Measurements from ENCODE around the gene ADA. TPM values are rescaled to one million over a fixed set of nuclear protein-coding genes. Genes with fewer than 3 reads are reported as not detected.
"Not testable (repeated sequence)": the region's sequence is repeated elsewhere in the genome, so short reads cannot be mapped to it uniquely, and the experiment has no call there.

The ADA gene
- polyA plus RNA-seq, 3 donors, result 6.3 to 7.0 (median 6.3) TPM

DNA sequence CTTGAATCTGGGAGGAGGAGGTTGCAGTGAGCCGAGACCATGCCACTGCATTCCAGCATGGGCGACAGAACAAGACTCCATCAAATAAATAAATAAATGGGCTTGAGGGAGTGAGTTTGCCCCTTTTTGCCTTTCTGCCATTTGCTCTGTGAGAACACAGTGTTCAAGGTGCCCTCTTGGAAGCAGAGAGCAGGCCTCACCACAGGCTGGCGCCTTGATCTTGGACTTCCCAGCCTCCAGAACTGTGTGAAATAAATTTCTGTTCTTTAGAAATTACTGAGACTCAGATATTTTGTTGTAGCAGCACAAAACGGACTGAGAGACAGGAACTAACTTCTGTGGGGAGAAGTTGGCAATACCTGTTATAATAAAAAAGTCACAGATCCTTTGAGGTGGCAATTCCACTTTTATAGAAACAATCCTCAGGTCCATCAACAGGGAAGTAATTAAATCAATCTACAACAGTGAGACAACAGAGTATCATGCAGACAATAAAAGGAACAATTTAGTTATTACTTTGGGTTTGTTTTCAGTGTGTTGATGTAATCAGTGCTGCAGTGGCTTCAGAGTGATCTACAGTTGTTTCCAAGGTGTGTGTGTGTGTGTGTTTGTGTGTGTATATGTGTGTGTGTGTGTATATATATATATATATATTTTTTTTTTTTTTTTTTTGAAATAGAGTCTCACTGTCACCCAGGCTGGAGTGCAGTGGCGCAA lies 44.6 kb downstream of the ADA start:
- no peak for DNase-seq (ENCODE audit: low read depth in 3 of 3, low spot score in 2 of 3)

DNA sequence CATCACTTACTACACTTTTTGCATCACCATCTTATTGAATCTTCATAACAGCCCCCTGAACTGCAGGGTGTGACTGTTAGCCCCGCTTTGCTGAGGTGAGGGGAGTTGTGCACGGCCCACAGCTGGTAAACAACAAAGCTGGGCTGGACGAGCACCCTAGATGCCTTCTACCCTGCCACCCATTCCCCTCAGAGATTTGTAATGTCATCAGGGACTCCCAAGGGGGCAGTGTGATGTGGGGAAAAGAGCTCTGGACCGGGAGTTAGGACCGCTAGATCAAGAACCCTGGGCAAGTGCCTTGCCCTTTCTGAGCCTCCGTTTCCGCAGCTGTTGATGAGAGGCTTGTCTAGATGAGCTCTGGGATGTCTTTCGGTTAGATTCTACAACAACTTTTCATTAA lies 48.2 kb downstream of the ADA start:
- no peak for DNase-seq (ENCODE audit: low read depth in 3 of 3, low spot score in 2 of 3)

- DNase-seq (ENCODE audit: low read depth in 3 of 3, low spot score in 2 of 3), result peak in 2 of 3 donors; percentile 33 to 64
These were observed 49.7 kb downstream of the ADA start for GRCh38 chr20:44601801-44602204.

- DNase-seq (ENCODE audit: low read depth in 3 of 3, low spot score in 2 of 3), result no peak
These were observed 50.2 kb downstream of the ADA start for GRCh38 chr20:44601236-44601671.

GRCh38 chr20:44600758-44601201 lies 50.7 kb downstream of the ADA start:
- DNase-seq (ENCODE audit: low read depth in 3 of 3, low spot score in 2 of 3), result no peak

GRCh38 chr20:44600301-44600700 lies 51.2 kb downstream of the ADA start:
- DNase-seq (ENCODE audit: low read depth in 3 of 3, low spot score in 2 of 3), result no peak

DNA sequence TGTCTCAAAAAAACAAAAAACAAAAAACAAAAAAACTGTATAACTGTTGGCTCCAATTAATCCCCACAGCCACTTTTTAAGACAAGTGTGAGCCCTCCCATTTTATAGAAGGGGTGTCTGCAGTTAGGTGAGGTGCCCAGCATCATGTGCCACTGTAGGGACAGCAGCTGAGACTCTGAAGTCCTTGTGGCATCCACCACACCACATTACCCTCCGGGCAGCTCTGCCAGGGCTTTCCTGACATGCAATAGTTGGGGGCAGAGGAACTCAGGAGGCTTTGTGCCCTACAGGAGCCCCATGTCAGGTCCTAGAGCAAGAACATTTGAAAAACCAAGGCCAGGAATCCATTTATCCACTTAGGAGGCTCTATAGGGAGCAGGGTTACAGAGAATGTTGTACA lies 51.8 kb downstream of the ADA start:
- no peak for DNase-seq (ENCODE audit: low read depth in 3 of 3, low spot score in 2 of 3)

GRCh38 chr20:44598423-44599305 lies 52.8 kb downstream of the ADA start:
- DNase-seq (ENCODE audit: low read depth in 3 of 3, low spot score in 2 of 3), result no peak

DNA sequence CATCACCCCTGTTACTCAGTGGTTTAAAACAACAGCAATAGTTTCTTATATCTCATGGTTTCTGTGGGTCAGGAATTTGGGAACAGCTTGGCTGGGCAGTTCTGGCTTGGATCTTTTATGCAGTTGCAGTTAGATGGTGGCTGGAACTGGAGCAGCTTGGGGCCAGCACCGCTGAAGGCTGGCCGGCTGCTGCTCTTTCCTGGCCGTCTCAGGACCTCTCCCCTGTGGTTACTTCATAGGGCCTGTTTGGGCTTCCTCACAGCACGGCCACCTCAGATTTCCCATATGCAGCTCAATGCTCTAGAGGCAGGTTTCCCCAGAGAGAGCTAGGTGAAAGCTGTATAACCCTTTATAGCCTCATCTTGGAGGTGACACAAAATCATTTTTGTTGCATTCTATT lies 53.6 kb downstream of the ADA start:
- no peak for DNase-seq (ENCODE audit: low read depth in 3 of 3, low spot score in 2 of 3)

GRCh38 chr20:44597516-44597915 lies 54.0 kb downstream of the ADA start:
- no peak for DNase-seq (ENCODE audit: low read depth in 3 of 3, low spot score in 2 of 3)

- no peak for DNase-seq (ENCODE audit: low read depth in 3 of 3, low spot score in 2 of 3)
These were observed 54.6 kb downstream of the ADA start for GRCh38 chr20:44596876-44597275.

DNA sequence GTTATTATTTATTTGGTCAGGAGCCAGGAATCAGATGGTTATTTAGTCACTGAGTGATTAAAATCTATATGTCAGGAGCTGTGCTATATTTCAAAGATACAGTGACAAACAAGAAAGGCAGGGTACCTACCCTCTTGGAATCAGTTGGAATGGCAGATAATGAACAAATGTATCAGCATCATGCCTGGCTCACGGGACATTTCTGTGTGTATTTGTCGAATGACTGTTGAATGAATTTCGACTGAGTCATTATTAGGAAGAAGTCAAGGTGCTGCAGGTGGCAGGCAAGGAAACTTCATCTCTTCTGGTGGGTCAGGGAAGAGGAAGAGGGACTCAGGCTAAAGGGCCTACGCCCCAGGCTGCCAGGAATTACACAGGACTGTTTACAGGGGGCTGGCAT lies 55.5 kb downstream of the ADA start:
- DNase-seq (ENCODE audit: low read depth in 3 of 3, low spot score in 2 of 3), result no peak

GRCh38 chr20:44594730-44595129 lies 56.8 kb downstream of the ADA start:
- no peak for DNase-seq (ENCODE audit: low read depth in 3 of 3, low spot score in 2 of 3)

- no peak for DNase-seq (ENCODE audit: low read depth in 3 of 3, low spot score in 2 of 3)
These were observed 57.7 kb downstream of the ADA start for GRCh38 chr20:44593751-44594150.

- DNase-seq (ENCODE audit: low read depth in 3 of 3, low spot score in 2 of 3), result no peak
These were observed 59.1 kb downstream of the ADA start for GRCh38 chr20:44592366-44592765.

DNA sequence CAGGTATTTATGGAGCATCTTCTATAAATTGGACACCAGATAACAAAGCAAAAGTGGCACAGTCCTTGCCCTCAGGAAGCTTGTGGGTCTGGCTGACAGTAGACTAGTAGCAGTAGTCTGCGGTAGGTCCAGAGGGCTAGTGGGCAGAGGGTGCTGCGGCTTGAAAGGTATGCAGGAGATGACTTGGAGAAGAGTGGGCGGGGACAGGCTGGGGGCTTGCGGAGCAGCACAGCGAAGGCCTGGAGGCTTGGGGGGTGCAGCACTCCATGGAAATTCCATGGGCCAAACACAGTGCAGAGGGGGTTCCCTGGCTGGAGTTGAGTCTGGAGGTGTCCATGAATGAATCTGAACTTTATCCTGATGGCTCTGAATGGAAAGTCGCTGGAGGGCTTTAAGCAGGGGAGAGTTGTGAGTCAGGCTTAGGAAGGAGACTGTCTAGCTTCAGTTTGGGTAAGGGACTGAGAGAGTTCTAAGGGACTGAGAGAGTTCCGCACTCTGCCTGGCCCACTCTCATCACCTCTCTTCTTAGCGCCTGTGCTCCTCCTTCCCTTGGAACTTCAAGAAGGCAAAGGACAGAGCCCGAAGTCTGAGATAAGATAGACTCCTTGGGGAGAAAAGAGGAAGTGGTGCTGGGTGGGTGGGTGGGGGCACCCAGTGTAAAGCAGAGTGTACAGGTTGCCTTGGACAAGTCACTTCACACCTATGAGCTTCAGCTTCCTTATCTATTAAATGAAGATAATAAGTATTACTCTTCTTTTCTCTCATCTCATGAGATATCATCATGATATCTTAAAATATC lies 60.3 kb downstream of the ADA start:
- DNase-seq (ENCODE audit: low read depth in 3 of 3, low spot score in 2 of 3), result no peak

GRCh38 chr20:44589537-44589936 lies 62.0 kb downstream of the ADA start:
- no peak for DNase-seq (ENCODE audit: low read depth in 3 of 3, low spot score in 2 of 3)

DNA sequence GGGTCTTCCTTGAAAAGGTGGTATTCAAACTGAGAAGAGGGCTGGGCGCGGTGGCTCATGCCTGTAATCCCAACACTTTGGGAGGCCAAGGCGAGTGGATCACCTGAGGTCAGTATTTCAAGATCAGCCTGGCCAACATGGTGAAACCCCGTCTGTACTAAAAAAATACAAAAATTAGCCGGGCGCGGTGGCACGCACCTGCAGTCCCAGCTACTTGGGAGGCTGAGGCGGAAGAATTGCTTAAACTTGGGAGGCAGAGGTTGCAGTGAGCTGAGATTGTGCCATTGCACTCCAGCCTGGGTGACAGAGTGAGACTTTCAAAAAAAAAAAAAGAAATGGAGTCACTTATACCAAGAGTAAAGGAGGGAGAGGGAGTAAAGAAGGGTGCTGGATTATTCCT lies 63.2 kb downstream of the ADA start:
- not testable (repeated sequence) for DNase-seq (ENCODE audit: low read depth in 3 of 3, low spot score in 2 of 3)

DNA sequence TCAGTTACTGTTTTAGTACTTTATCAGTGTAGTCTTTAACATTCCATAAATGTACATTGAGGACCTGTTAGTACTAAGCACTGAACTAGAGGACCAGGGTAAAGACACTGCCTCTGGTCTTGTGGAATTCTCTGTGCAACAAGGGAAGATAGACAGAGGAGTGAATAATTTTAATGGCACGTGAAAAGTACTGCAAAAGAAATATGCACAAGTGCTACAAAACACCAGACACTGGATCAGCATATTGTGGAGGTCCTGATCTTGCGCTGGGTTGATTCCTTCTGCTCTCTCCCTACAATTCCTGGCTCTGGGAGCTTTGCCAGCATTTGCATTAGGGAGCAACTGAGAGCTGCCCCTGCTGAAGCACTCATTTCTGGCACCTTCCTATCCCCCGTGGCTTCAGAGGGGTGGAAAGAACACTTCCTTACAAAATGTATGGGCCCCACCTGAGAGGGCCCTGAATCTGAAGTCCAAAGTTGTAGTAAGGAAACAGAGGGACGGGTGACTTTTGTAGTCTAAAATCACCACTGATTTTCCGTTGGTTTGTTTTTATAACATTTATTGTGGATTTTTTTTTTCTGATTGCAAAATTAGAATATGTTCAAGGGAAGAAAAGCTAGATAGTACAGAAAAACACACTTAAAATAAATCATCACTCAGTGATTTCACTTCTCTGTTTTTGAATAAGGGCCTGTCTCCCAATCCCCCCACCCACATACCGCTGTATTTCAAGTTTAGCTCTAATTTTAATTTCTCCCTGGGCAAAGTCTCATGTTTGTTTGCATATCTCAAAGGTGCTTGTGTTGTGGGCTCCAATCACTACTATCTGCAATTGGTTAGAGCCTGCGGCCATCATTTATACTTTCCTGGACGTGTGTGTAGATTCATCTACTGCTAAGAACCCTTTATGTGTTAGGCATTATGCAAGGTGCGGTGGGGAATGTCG lies 64.2 kb downstream of the ADA start:
- no peak for DNase-seq (ENCODE audit: low read depth in 3 of 3, low spot score in 2 of 3)
